ENCODE measurements around the gene THUMPD3.

GRCh38 chr3:9404680-9405079, 41.8 kb downstream of the THUMPD3 start:
- TF ChIP-seq CTCF (IDR thresholded peaks at IDR 0.05) (no peak), ZFX (IDR thresholded peaks at IDR 0.05; ENCODE audit: borderline replicate concordance) (no peak)

Data from 22Rv1 (cell line).